ENCODE measurements around the gene EGF. TPM values are rescaled to one million over a fixed set of nuclear protein-coding genes. Genes with fewer than 3 reads are reported as not detected.

The EGF gene
- total and polyA plus RNA-seq, 3 experiments from 2014 or later: not detected

GRCh38 chr4:110020139-110020538 is 107.5 kb downstream of the EGF start:
- Histone ChIP-seq H3K9me3 (ENCODE audit: low read length) (no peaks in the 10 kb centered on the region), H3K27me3 (ENCODE audit: insufficient read depth, low read length, poor library complexity, severe bottlenecking) (no peaks in the 10 kb centered on the region), H3K4me1 (ENCODE audit: insufficient read depth, low read length) (no peaks in the 10 kb centered on the region), H3K27ac (ENCODE audit: low read depth, low read length) (no peak overlapping the region), H3K4me3 (ENCODE audit: low read length) (no peak overlapping the region), H3K36me3 (ENCODE audit: insufficient read depth, low read length) (no peaks in the 10 kb centered on the region)
- Mint-ChIP-seq H3K4me1 (peaks cover 3 to 18% (median 17%) of the 10 kb centered on the region in 3 donors), H3K9me3 (peaks cover 0 to 7% (median 2%) of the 10 kb centered on the region in 5 donors), H3K4me3 (no peak overlapping the region), H3K36me3 (peaks cover 0 to 7% (median 0%) of the 10 kb centered on the region in 3 donors), H3K27ac (peak overlapping the region in 2 of 8 donors; percentile 48 to 70), H3K27me3 (no peaks in the 10 kb centered on the region)
- POLR2A ChIA-PET: no interaction called here
- no peak for DNase-seq
- CTCF ChIA-PET: interaction anchor here (0.7 to 1.6 kb wide), 6 partner anchors 15 to 496 kb away, joined by 3 to 5 read pairs (median 4); no protein-coding TSS in a partner anchor

GRCh38 chr4:110020646-110021443 is 108.2 kb downstream of the EGF start:
- Histone ChIP-seq H3K27ac (ENCODE audit: low read depth, low read length) (no peak overlapping the region), H3K4me1 (ENCODE audit: insufficient read depth, low read length) (no peaks in the 10 kb centered on the region), H3K9me3 (ENCODE audit: low read length) (no peaks in the 10 kb centered on the region), H3K4me3 (ENCODE audit: low read length) (no peak overlapping the region), H3K36me3 (ENCODE audit: insufficient read depth, low read length) (no peaks in the 10 kb centered on the region), H3K27me3 (ENCODE audit: insufficient read depth, low read length, poor library complexity, severe bottlenecking) (no peaks in the 10 kb centered on the region)
- POLR2A ChIA-PET: no interaction called here
- H3K36me3 Mint-ChIP-seq: peaks cover 0 to 7% (median 0%) of the 10 kb centered on the region in 3 donors
- peaks cover 0 to 7% (median 2%) of the 10 kb centered on the region in 5 donors for H3K9me3 Mint-ChIP-seq
- peak overlapping the region in 1 of 8 donors; percentile 64 for H3K27ac Mint-ChIP-seq
- no peak for DNase-seq
- H3K4me1 Mint-ChIP-seq: peaks cover 3 to 18% (median 17%) of the 10 kb centered on the region in 3 donors
- peaks cover 0 to 2% of the 10 kb centered on the region in 2 donors for H3K27me3 Mint-ChIP-seq
- CTCF ChIA-PET: interaction anchor here (0.6 to 1.6 kb wide), 6 partner anchors 12 to 495 kb away, joined by 3 to 5 read pairs (median 4); no protein-coding TSS in a partner anchor
- H3K4me3 Mint-ChIP-seq: no peak overlapping the region

- ChIA-PET POLR2A (no interaction called here), CTCF (no interaction called here)
- no peak for DNase-seq
- Mint-ChIP-seq H3K27me3 (peaks cover 4 to 5% of the 10 kb centered on the region in 2 donors), H3K9me3 (no peaks in the 10 kb centered on the region), H3K36me3 (no peaks in the 10 kb centered on the region), H3K27ac (no peak overlapping the region), H3K4me1 (peaks cover 3 to 18% (median 17%) of the 10 kb centered on the region in 3 donors), H3K4me3 (no peak overlapping the region)
- Histone ChIP-seq H3K4me3 (ENCODE audit: low read length) (no peak overlapping the region), H3K27me3 (ENCODE audit: insufficient read depth, low read length, poor library complexity, severe bottlenecking) (no peaks in the 10 kb centered on the region), H3K4me1 (ENCODE audit: insufficient read depth, low read length) (no peaks in the 10 kb centered on the region), H3K27ac (ENCODE audit: low read depth, low read length) (no peak overlapping the region), H3K9me3 (ENCODE audit: low read length) (no peaks in the 10 kb centered on the region), H3K36me3 (ENCODE audit: insufficient read depth, low read length) (no peaks in the 10 kb centered on the region)
Measured at GRCh38 chr4:110022457-110022856, 109.8 kb downstream of the EGF start.

GRCh38 chr4:110025056-110025455 is 112.4 kb downstream of the EGF start:
- ChIA-PET POLR2A (no interaction called here), CTCF (no interaction called here)
- no peaks in the 10 kb centered on the region for H3K36me3 ChIP-seq (ENCODE audit: insufficient read depth, low read length)

GRCh38 chr4:110025718-110026117 is 113.0 kb downstream of the EGF start:
- Mint-ChIP-seq H3K36me3 (no peaks in the 10 kb centered on the region), H3K27me3 (peaks cover 12 to 24% of the 10 kb centered on the region in 2 donors), H3K4me3 (no peak overlapping the region), H3K9me3 (peaks cover 0 to 1% (median 0%) of the 10 kb centered on the region in 5 donors), H3K4me1 (no peaks in the 10 kb centered on the region), H3K27ac (no peak overlapping the region)
- no peak for DNase-seq
- Histone ChIP-seq H3K27me3 (ENCODE audit: insufficient read depth, low read length, poor library complexity, severe bottlenecking) (no peaks in the 10 kb centered on the region), H3K4me3 (ENCODE audit: low read length) (no peak overlapping the region), H3K36me3 (ENCODE audit: insufficient read depth, low read length) (no peaks in the 10 kb centered on the region), H3K27ac (ENCODE audit: low read depth, low read length) (no peak overlapping the region), H3K9me3 (ENCODE audit: low read length) (no peaks in the 10 kb centered on the region), H3K4me1 (ENCODE audit: insufficient read depth, low read length) (no peaks in the 10 kb centered on the region)
- POLR2A ChIA-PET: no interaction called here
- CTCF ChIA-PET: no interaction called here

More at GRCh38 chr4:110025056-110025455, 112.4 kb downstream of the EGF start:
- Mint-ChIP-seq H3K36me3 (no peaks in the 10 kb centered on the region), H3K9me3 (no peaks in the 10 kb centered on the region), H3K4me3 (no peak overlapping the region), H3K4me1 (peaks cover 0 to 3% (median 3%) of the 10 kb centered on the region in 3 donors), H3K27ac (no peak overlapping the region), H3K27me3 (peaks cover 9 to 18% of the 10 kb centered on the region in 2 donors)
- DNase-seq: no peak
- Histone ChIP-seq H3K27ac (ENCODE audit: low read depth, low read length) (no peak overlapping the region), H3K27me3 (ENCODE audit: insufficient read depth, low read length, poor library complexity, severe bottlenecking) (no peaks in the 10 kb centered on the region), H3K9me3 (ENCODE audit: low read length) (no peaks in the 10 kb centered on the region), H3K4me1 (ENCODE audit: insufficient read depth, low read length) (no peaks in the 10 kb centered on the region), H3K4me3 (ENCODE audit: low read length) (no peak overlapping the region)

- POLR2A ChIA-PET: no interaction called here
- Histone ChIP-seq H3K4me3 (ENCODE audit: low read length) (no peak overlapping the region), H3K27me3 (ENCODE audit: insufficient read depth, low read length, poor library complexity, severe bottlenecking) (no peaks in the 10 kb centered on the region), H3K27ac (ENCODE audit: low read depth, low read length) (no peak overlapping the region), H3K9me3 (ENCODE audit: low read length) (no peaks in the 10 kb centered on the region), H3K4me1 (ENCODE audit: insufficient read depth, low read length) (no peaks in the 10 kb centered on the region), H3K36me3 (ENCODE audit: insufficient read depth, low read length) (no peaks in the 10 kb centered on the region)
- H3K36me3 Mint-ChIP-seq: no peaks in the 10 kb centered on the region
- H3K4me3 Mint-ChIP-seq: no peak overlapping the region
- CTCF ChIA-PET: no interaction called here
- H3K4me1 Mint-ChIP-seq: peaks cover 0 to 4% (median 0%) of the 10 kb centered on the region in 3 donors
- H3K9me3 Mint-ChIP-seq: peaks cover 0 to 2% (median 0%) of the 10 kb centered on the region in 5 donors
- H3K27me3 Mint-ChIP-seq: peaks cover 22 to 58% of the 10 kb centered on the region in 2 donors
- no peak for DNase-seq
- no peak overlapping the region for H3K27ac Mint-ChIP-seq
Measured at GRCh38 chr4:110032603-110033002, 119.9 kb downstream of the EGF start.

- no peaks in the 10 kb centered on the region for H3K9me3 ChIP-seq (ENCODE audit: low read length)
- Mint-ChIP-seq H3K4me1 (peaks cover 0 to 4% (median 0%) of the 10 kb centered on the region in 3 donors), H3K27me3 (peaks cover 22 to 57% of the 10 kb centered on the region in 2 donors), H3K9me3 (peaks cover 0 to 2% (median 0%) of the 10 kb centered on the region in 5 donors), H3K36me3 (no peaks in the 10 kb centered on the region), H3K27ac (no peak overlapping the region), H3K4me3 (no peak overlapping the region)
- no peaks in the 10 kb centered on the region for H3K27me3 ChIP-seq (ENCODE audit: insufficient read depth, low read length, poor library complexity, severe bottlenecking)
- POLR2A ChIA-PET: no interaction called here
- no peaks in the 10 kb centered on the region for H3K4me1 ChIP-seq (ENCODE audit: insufficient read depth, low read length)
- H3K27ac ChIP-seq (ENCODE audit: low read depth, low read length): no peak overlapping the region
- CTCF ChIA-PET: interaction anchor here (1.2 to 1.7 kb wide), 2 partner anchors 16 to 20 kb away, joined by 3 to 5 read pairs; no protein-coding TSS in a partner anchor
- H3K36me3 ChIP-seq (ENCODE audit: insufficient read depth, low read length): no peaks in the 10 kb centered on the region
- no peak for DNase-seq
- no peak overlapping the region for H3K4me3 ChIP-seq (ENCODE audit: low read length)
Measured at GRCh38 chr4:110033355-110034025, 120.8 kb downstream of the EGF start.

GRCh38 chr4:110034026-110034393 is 121.3 kb downstream of the EGF start:
- H3K4me1 ChIP-seq (ENCODE audit: insufficient read depth, low read length): no peaks in the 10 kb centered on the region
- Mint-ChIP-seq H3K27me3 (peaks cover 21 to 54% of the 10 kb centered on the region in 2 donors), H3K27ac (no peak overlapping the region), H3K36me3 (no peaks in the 10 kb centered on the region), H3K4me1 (peaks cover 0 to 4% (median 0%) of the 10 kb centered on the region in 3 donors), H3K9me3 (peaks cover 0 to 2% (median 0%) of the 10 kb centered on the region in 5 donors), H3K4me3 (no peak overlapping the region)
- H3K9me3 ChIP-seq (ENCODE audit: low read length): no peaks in the 10 kb centered on the region
- no peak for DNase-seq
- POLR2A ChIA-PET: no interaction called here
- CTCF ChIA-PET: interaction anchor here (1.2 to 1.7 kb wide), 2 partner anchors 15 to 20 kb away, joined by 3 to 5 read pairs; no protein-coding TSS in a partner anchor
- H3K4me3 ChIP-seq (ENCODE audit: low read length): no peak overlapping the region
- H3K36me3 ChIP-seq (ENCODE audit: insufficient read depth, low read length): no peaks in the 10 kb centered on the region
- H3K27ac ChIP-seq (ENCODE audit: low read depth, low read length): no peak overlapping the region
- no peaks in the 10 kb centered on the region for H3K27me3 ChIP-seq (ENCODE audit: insufficient read depth, low read length, poor library complexity, severe bottlenecking)

All from CD8-positive, alpha-beta memory T cell (primary cell).